DOHH2 (cell line): ENCODE data around the gene ARHGAP8.

Experiments
- H3F3A ChIP-seq: fragments of 200-600 bp; sonication (generic), shearing (Covaris generic); 2 replicates; pipeline ENCODE4 v1.6.0; 2016; ENCODE audit warnings: antibody characterized with exemption, mild to moderate bottlenecking; ENCODE audit not compliant: control insufficient read depth, insufficient read depth
- H3K27ac ChIP-seq: fragments of 200-600 bp; sonication (generic); 2 replicates; pipeline ENCODE4 v1.5.1; 2014; ENCODE audit warnings: low read depth, mild to moderate bottlenecking, low read length, moderate library complexity
- H3K27me3 ChIP-seq: fragments of 200-600 bp; sonication (generic); 2 replicates; pipeline ENCODE4 v1.6.1; 2014; ENCODE audit warnings: mild to moderate bottlenecking, low read length, mixed read lengths; ENCODE audit not compliant: control insufficient read depth
- H3K36me3 ChIP-seq: fragments of 200-600 bp; sonication (generic); 2 replicates; pipeline ENCODE4 v1.6.1; 2014; ENCODE audit warnings: mild to moderate bottlenecking, low read length, moderate library complexity, mixed read lengths; ENCODE audit not compliant: control insufficient read depth
- H3K4me1 ChIP-seq: fragments of 200-600 bp; sonication (generic); 2 replicates; pipeline ENCODE4 v1.6.1; 2014; ENCODE audit warnings: mild to moderate bottlenecking, low read length, mixed read lengths; ENCODE audit not compliant: control insufficient read depth
- H3K4me2 ChIP-seq: fragments of 200-600 bp; sonication (generic); 2 replicates; pipeline ENCODE4 v1.6.0; 2014; ENCODE audit warnings: mild to moderate bottlenecking, low read length, moderate library complexity
- H3K4me3 ChIP-seq: fragments of 200-600 bp; sonication (generic); 2 replicates; pipeline ENCODE4 v1.5.1; 2014; ENCODE audit warnings: mild to moderate bottlenecking, low read length, mixed read lengths
- H3K79me2 ChIP-seq: fragments of 200-600 bp; sonication (generic); 2 replicates; pipeline ENCODE4 v1.6.1; 2014; ENCODE audit warnings: mild to moderate bottlenecking, low read length, mixed read lengths; ENCODE audit not compliant: control insufficient read depth
- H3K9me2 ChIP-seq: fragments of 200-600 bp; sonication (generic); replicated peaks from 2 replicates; pipeline ENCODE4 v1.6.1; 2014; ENCODE audit warnings: mild to moderate bottlenecking, low read length, mixed read lengths; ENCODE audit not compliant: control insufficient read depth
- H3K9me3 ChIP-seq: fragments of 200-600 bp; sonication (generic); 2 replicates; pipeline ENCODE4 v1.6.1; 2014; ENCODE audit warnings: antibody characterized with exemption, low read length, mixed read lengths; ENCODE audit not compliant: control insufficient read depth, insufficient read depth
- H4K20me1 ChIP-seq: fragments of 200-600 bp; sonication (generic); 2 replicates; pipeline ENCODE4 v1.6.0; 2014; ENCODE audit warnings: low read depth, mild to moderate bottlenecking, antibody characterized with exemption, low read length, moderate library complexity; ENCODE audit not compliant: control insufficient read depth, insufficient read depth
- CTCF ChIP-seq: fragments of 200-600 bp; sonication (generic); IDR thresholded peaks from one replicate; pipeline ENCODE4 v1.5.1; 2014; ENCODE audit warnings: antibody characterized with exemption, mild to moderate bottlenecking, low read depth, low read length; ENCODE audit not compliant: poor library complexity, severe bottlenecking
- EZH2phosphoT487 ChIP-seq: fragments of 200-600 bp; sonication (generic); IDR thresholded peaks from 2 replicates; pipeline ENCODE4 v1.6.1; 2017; ENCODE audit warnings: borderline replicate concordance, mild to moderate bottlenecking, antibody characterized with exemption, low read length, moderate library complexity, mixed read lengths

Gene ARHGAP8

GRCh38 chr22:44733426-44734106 lies 18.8 kb upstream of the ARHGAP8 start:
- no peaks in the 10 kb centered on the region for H4K20me1 ChIP-seq
- H3K27me3 ChIP-seq = no peaks in the 10 kb centered on the region
- no peak overlapping the region for H3K27ac ChIP-seq
- TF ChIP-seq CTCF (no peak), EZH2phosphoT487 (no peak)
- no peaks in the 10 kb centered on the region for H3F3A ChIP-seq
- peaks cover 4% of the 10 kb centered on the region; the same call in 1 of the 2 replicates for H3K9me3 ChIP-seq
- no peaks in the 10 kb centered on the region for H3K36me3 ChIP-seq
- no peak overlapping the region for H3K4me2 ChIP-seq
- no peaks in the 10 kb centered on the region for H3K4me1 ChIP-seq
- no peaks in the 10 kb centered on the region for H3K9me2 ChIP-seq
- H3K79me2 ChIP-seq = no peaks in the 10 kb centered on the region
- H3K4me3 ChIP-seq = no peak overlapping the region

GRCh38 chr22:44734278-44734677 lies 18.1 kb upstream of the ARHGAP8 start:
- Histone ChIP-seq H3K4me2 (no peak overlapping the region), H4K20me1 (no peaks in the 10 kb centered on the region)

GRCh38 chr22:44734801-44735517 lies 17.4 kb upstream of the ARHGAP8 start:
- Histone ChIP-seq H3K4me1 (no peaks in the 10 kb centered on the region), H3K4me2 (no peak overlapping the region), H4K20me1 (no peaks in the 10 kb centered on the region), H3K4me3 (no peak overlapping the region), H3K9me2 (no peaks in the 10 kb centered on the region), H3K27me3 (no peaks in the 10 kb centered on the region), H3F3A (no peaks in the 10 kb centered on the region), H3K27ac (no peak overlapping the region), H3K36me3 (no peaks in the 10 kb centered on the region), H3K9me3 (peaks cover 4% of the 10 kb centered on the region; the same call in 1 of the 2 replicates), H3K79me2 (no peaks in the 10 kb centered on the region)
- TF ChIP-seq EZH2phosphoT487 (no peak), CTCF (no peak)

More at GRCh38 chr22:44734278-44734677, 18.1 kb upstream of the ARHGAP8 start:
- Histone ChIP-seq H3K27me3 (no peaks in the 10 kb centered on the region), H3K4me1 (no peaks in the 10 kb centered on the region), H3K79me2 (no peaks in the 10 kb centered on the region), H3K9me2 (no peaks in the 10 kb centered on the region), H3K36me3 (no peaks in the 10 kb centered on the region), H3F3A (no peaks in the 10 kb centered on the region), H3K4me3 (no peak overlapping the region), H3K9me3 (peaks cover 4% of the 10 kb centered on the region; the same call in 1 of the 2 replicates), H3K27ac (no peak overlapping the region)
- TF ChIP-seq CTCF (no peak), EZH2phosphoT487 (no peak)
